Activated B cell treated with CpG ODN at 0.5 μM for 24 hours (primary cell): ENCODE measurements around the gene PARN. TPM values are rescaled to one million over a fixed set of nuclear protein-coding genes. Genes with fewer than 3 reads are reported as not detected.

Experiments
- ATAC-seq: fragments of 200-7000 bp; cut with Tn5 transposase; one replicate; pipeline ENCODE4 v1.10.0; 2021; ENCODE audit warnings: low read depth, mild to moderate bottlenecking, moderate library complexity
- CTCF ChIA-PET: fragments of 350-600 bp; sonication (Branson Sonifier 250); formaldehyde crosslinking; loops from one replicate; lab custom pipeline; 2021; ENCODE audit warnings: antibody characterized with exemption; lab: Charles Lee
- POLR2A ChIA-PET: fragments of 350-600 bp; sonication (Branson Sonifier 250); formaldehyde crosslinking; loops from one replicate; lab custom pipeline; 2021; ENCODE audit warnings: antibody characterized with exemption; lab: Charles Lee
- DNase-seq: peaks from one replicate; pipeline ENCODE4 v3.0.0; 2022
- H3K27ac Mint-ChIP-seq: one replicate; pipeline ENCODE4 v1.8.0; 2020; ENCODE audit warnings: mixed read lengths
- H3K27me3 Mint-ChIP-seq: one replicate; pipeline ENCODE4 v1.8.0; 2021; ENCODE audit warnings: mixed read lengths
- H3K36me3 Mint-ChIP-seq: one replicate; pipeline ENCODE4 v1.8.0; 2021; ENCODE audit warnings: low read depth, mixed read lengths
- H3K4me1 Mint-ChIP-seq: one replicate; pipeline ENCODE4 v1.8.0; 2021; ENCODE audit warnings: mixed read lengths
- H3K4me3 Mint-ChIP-seq: one replicate; pipeline ENCODE4 v1.8.0; 2020; ENCODE audit warnings: mild to moderate bottlenecking, mixed read lengths
- H3K9me3 Mint-ChIP-seq: one replicate; pipeline ENCODE4 v1.8.0; 2020; ENCODE audit warnings: mixed read lengths
- CTCF ChIP-seq: fragments of 200-600 bp; IDR thresholded peaks from one replicate; pipeline ENCODE4 v1.8.0; 2022; ENCODE audit warnings: antibody characterized with exemption, mild to moderate bottlenecking
- intact Hi-C: fragments of 100-400 bp; cut with micrococcal nuclease; formaldehyde crosslinking; loops from one replicate; pipeline ENCODE4 v1.15.1; 2024
- total RNA-seq: library from RNA; stranded (reverse); gene quantifications from 2 replicates; pipeline ENCODE4 v1.2.3, GENCODE V29; 2022

PARN gene
- total RNA-seq, 1 donor from 2014 or later, result 47.3 TPM

GRCh38 chr16:14569213-14569612 lies 60.8 kb downstream of the PARN start:
- peaks cover 47% of the 10 kb centered on the region for H3K36me3 Mint-ChIP-seq
- no peaks in the 10 kb centered on the region for H3K4me1 Mint-ChIP-seq
- intact Hi-C loops, result no loop called here
- POLR2A ChIA-PET, result no interaction called here
- CTCF ChIA-PET, result no interaction called here
- no peak overlapping the region for H3K27ac Mint-ChIP-seq
- ATAC-seq, result no peak
- TF ChIP-seq CTCF, result no peak
- H3K9me3 Mint-ChIP-seq, result no peaks in the 10 kb centered on the region
- H3K27me3 Mint-ChIP-seq, result no peaks in the 10 kb centered on the region
- no peak for DNase-seq
- no peak overlapping the region for H3K4me3 Mint-ChIP-seq

GRCh38 chr16:14566599-14566998 lies 63.5 kb downstream of the PARN start:
- Mint-ChIP-seq H3K27me3 (no peaks in the 10 kb centered on the region), H3K9me3 (no peaks in the 10 kb centered on the region), H3K27ac (no peak overlapping the region), H3K4me3 (no peak overlapping the region), H3K36me3 (peaks cover 31% of the 10 kb centered on the region), H3K4me1 (no peaks in the 10 kb centered on the region)
- no peak for ATAC-seq
- POLR2A ChIA-PET, result no interaction called here
- intact Hi-C loops, result no loop called here
- no peak for DNase-seq
- no peak for TF ChIP-seq CTCF
- CTCF ChIA-PET, result no interaction called here

GRCh38 chr16:14565688-14566025 lies 64.4 kb downstream of the PARN start:
- Mint-ChIP-seq H3K4me1 (no peaks in the 10 kb centered on the region), H3K27ac (no peak overlapping the region), H3K27me3 (no peaks in the 10 kb centered on the region), H3K36me3 (peaks cover 32% of the 10 kb centered on the region), H3K4me3 (no peak overlapping the region), H3K9me3 (no peaks in the 10 kb centered on the region)
- no peak for TF ChIP-seq CTCF
- CTCF ChIA-PET, result interaction anchor here (1.1 kb wide), 1 partner anchor 42 kb away, joined by 3 read pairs; no protein-coding TSS in a partner anchor
- POLR2A ChIA-PET, result no interaction called here
- ATAC-seq (no peak), DNase-seq (no peak)
- intact Hi-C loops, result no loop called here

GRCh38 chr16:14564861-14565687 lies 65.0 kb downstream of the PARN start:
- DNase-seq (no peak), ATAC-seq (no peak)
- no peak for TF ChIP-seq CTCF
- H3K4me1 Mint-ChIP-seq, result no peaks in the 10 kb centered on the region
- H3K9me3 Mint-ChIP-seq, result no peaks in the 10 kb centered on the region
- no peak overlapping the region for H3K27ac Mint-ChIP-seq
- intact Hi-C loops, result no loop called here
- CTCF ChIA-PET, result interaction anchor here (1.1 kb wide), 1 partner anchor 43 kb away, joined by 3 read pairs; no protein-coding TSS in a partner anchor
- H3K4me3 Mint-ChIP-seq, result no peak overlapping the region
- peaks cover 35% of the 10 kb centered on the region for H3K36me3 Mint-ChIP-seq
- H3K27me3 Mint-ChIP-seq, result no peaks in the 10 kb centered on the region
- POLR2A ChIA-PET, result no interaction called here

- no peak for DNase-seq
- H3K27ac Mint-ChIP-seq, result no peak overlapping the region
- ChIA-PET POLR2A (no interaction called here), CTCF (no interaction called here)
- peaks cover 4% of the 10 kb centered on the region for H3K4me1 Mint-ChIP-seq
- no peak for TF ChIP-seq CTCF
- ATAC-seq, result no peak
- H3K36me3 Mint-ChIP-seq, result peaks cover 37% of the 10 kb centered on the region
- H3K4me3 Mint-ChIP-seq, result no peak overlapping the region
- intact Hi-C loops, result no loop called here
- no peaks in the 10 kb centered on the region for H3K9me3 Mint-ChIP-seq
- H3K27me3 Mint-ChIP-seq, result no peaks in the 10 kb centered on the region
Observed at GRCh38 chr16:14564323-14564722, 65.7 kb downstream of the PARN start.
